ENCODE data around the gene NRDE2. TPM values are rescaled to one million over a fixed set of nuclear protein-coding genes. Genes with fewer than 3 reads are reported as not detected.
A peak's percentile ranks its signal among the peaks of the same experiment; 100 is the strongest.
"Not testable (repeated sequence)": the region's sequence is repeated elsewhere in the genome, so short reads cannot be mapped to it uniquely, and the experiment has no call there.

The NRDE2 gene
- total and polyA plus RNA-seq, 7 donors: 5.8 to 21.8 (median 11.0) TPM

DNA sequence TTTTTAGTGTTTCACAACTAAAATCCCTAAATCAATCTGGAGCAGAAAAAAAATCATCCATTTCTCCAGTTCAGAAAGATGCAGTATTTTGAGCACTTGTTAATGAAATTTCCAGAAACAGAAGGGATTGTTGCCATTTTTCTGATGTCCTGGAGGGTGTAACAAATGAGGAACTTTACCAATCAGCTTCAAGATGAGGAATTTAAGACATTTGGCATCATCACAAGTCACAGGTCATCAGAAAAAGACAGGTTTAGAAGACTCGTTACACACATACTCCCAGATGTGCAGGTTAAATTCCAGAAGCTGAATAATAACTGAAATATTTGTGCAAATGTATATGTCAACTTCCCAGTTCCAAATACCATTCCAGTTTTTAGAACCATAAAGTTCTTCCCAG is 75.9 kb downstream of the NRDE2 start:
- TF ChIP-seq, protein P1, sequence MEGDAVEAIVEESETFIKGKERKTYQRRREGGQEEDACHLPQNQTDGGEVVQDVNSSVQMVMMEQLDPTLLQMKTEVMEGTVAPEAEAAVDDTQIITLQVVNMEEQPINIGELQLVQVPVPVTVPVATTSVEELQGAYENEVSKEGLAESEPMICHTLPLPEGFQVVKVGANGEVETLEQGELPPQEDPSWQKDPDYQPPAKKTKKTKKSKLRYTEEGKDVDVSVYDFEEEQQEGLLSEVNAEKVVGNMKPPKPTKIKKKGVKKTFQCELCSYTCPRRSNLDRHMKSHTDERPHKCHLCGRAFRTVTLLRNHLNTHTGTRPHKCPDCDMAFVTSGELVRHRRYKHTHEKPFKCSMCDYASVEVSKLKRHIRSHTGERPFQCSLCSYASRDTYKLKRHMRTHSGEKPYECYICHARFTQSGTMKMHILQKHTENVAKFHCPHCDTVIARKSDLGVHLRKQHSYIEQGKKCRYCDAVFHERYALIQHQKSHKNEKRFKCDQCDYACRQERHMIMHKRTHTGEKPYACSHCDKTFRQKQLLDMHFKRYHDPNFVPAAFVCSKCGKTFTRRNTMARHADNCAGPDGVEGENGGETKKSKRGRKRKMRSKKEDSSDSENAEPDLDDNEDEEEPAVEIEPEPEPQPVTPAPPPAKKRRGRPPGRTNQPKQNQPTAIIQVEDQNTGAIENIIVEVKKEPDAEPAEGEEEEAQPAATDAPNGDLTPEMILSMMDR (IDR thresholded peaks at IDR 0.05): no peak
- Histone ChIP-seq H3K9me3 (no peaks in the 10 kb centered on the region), H3K27me3 (ENCODE audit: insufficient read depth in 3 of 3, low read length in 2 of 3) (peaks cover 0 to 8% (median 3%) of the 10 kb centered on the region in 3 donors), H3K4me1 (peaks cover 9% of the 10 kb centered on the region), H3K27ac (peak overlapping the region; percentile 96), H3K36me3 (ENCODE audit: insufficient read depth in 1 of 2, low read depth in 1 of 2) (peaks cover 2 to 26% of the 10 kb centered on the region in 2 donors), H3K4me3 (peak overlapping the region; percentile 96)
- intact Hi-C loops (cut with DNase I): no loop called here
- WGBS, 3 donors: 21 to 58% (median 35%) methylated on average over 1 of the region's 1 CpG
- DNase-seq: no peak
- no peak for ATAC-seq

DNA sequence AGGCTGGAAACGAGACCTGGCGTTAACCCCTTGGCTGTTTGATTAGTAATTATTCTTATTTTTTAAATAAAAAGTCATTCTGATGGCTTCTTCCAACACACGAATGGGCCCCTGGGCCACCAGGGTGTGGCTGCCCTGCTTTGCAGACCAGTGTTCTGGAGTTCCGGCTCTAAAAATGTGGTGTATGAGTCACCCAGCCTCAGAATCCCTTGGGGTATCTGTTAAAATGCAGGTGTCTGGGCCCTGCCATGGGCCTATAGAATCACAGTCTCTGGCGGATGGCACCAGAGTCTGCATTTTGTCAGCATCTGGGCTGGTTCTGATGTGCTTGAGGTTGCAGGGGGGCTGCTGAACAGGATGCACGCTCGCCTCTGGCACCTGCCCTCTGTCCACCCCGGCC is 77.9 kb downstream of the NRDE2 start:
- intact Hi-C loops (cut with DNase I): no loop called here
- H3K9me3 ChIP-seq: no peaks in the 10 kb centered on the region
- peaks cover 0 to 8% (median 3%) of the 10 kb centered on the region in 3 donors for H3K27me3 ChIP-seq (ENCODE audit: insufficient read depth in 3 of 3, low read length in 2 of 3)
- TF ChIP-seq, protein P1 (IDR thresholded peaks at IDR 0.05): no peak
- ATAC-seq (no peak), DNase-seq (no peak)
- no peak overlapping the region for H3K4me3 ChIP-seq
- peaks cover 9% of the 10 kb centered on the region for H3K4me1 ChIP-seq
- no peak overlapping the region for H3K27ac ChIP-seq
- peaks cover 2 to 5% of the 10 kb centered on the region in 2 donors for H3K36me3 ChIP-seq (ENCODE audit: insufficient read depth in 1 of 2, low read depth in 1 of 2)
- 86 to 89% (median 87%) methylated on average over 8 of the region's 8 CpGs for WGBS, 3 donors

- TF ChIP-seq, protein P1 (IDR thresholded peaks at IDR 0.05): no peak
- Histone ChIP-seq H3K27ac (no peak overlapping the region), H3K9me3 (no peaks in the 10 kb centered on the region), H3K27me3 (ENCODE audit: insufficient read depth in 3 of 3, low read length in 2 of 3) (peaks cover 0 to 8% (median 0%) of the 10 kb centered on the region in 3 donors), H3K4me1 (no peaks in the 10 kb centered on the region), H3K4me3 (no peak overlapping the region), H3K36me3 (ENCODE audit: insufficient read depth in 1 of 2, low read depth in 1 of 2) (no peaks in the 10 kb centered on the region)
- intact Hi-C loops (cut with DNase I): no loop called here
- WGBS, 3 donors: 65 to 73% (median 72%) methylated on average over 2 of the region's 2 CpGs
- DNase-seq (no peak), ATAC-seq (no peak)
These were observed 83.1 kb downstream of the NRDE2 start for GRCh38 chr14:90248594-90248993.

- WGBS, 3 donors: 84 to 90% (median 87%) methylated on average over 10 of the region's 10 CpGs
- H3K27ac ChIP-seq; H3K27me3 ChIP-seq (ENCODE audit: insufficient read depth in 3 of 3, low read length in 2 of 3); H3K9me3 ChIP-seq; H3K36me3 ChIP-seq (ENCODE audit: insufficient read depth in 1 of 2, low read depth in 1 of 2); intact Hi-C loops (cut with DNase I); H3K4me3 ChIP-seq; ATAC-seq; H3K4me1 ChIP-seq; DNase-seq: not testable (repeated sequence)
These were observed 84.3 kb downstream of the NRDE2 start for GRCh38 chr14:90247441-90247840.

- WGBS, 3 donors: 64 to 83% (median 79%) methylated on average over 4 of the region's 4 CpGs
- Histone ChIP-seq H3K27me3 (ENCODE audit: insufficient read depth in 3 of 3, low read length in 2 of 3) (no peaks in the 10 kb centered on the region), H3K4me3 (no peak overlapping the region), H3K36me3 (ENCODE audit: insufficient read depth in 1 of 2, low read depth in 1 of 2) (no peaks in the 10 kb centered on the region), H3K4me1 (no peaks in the 10 kb centered on the region), H3K9me3 (peaks cover 4% of the 10 kb centered on the region), H3K27ac (no peak overlapping the region)
- DNase-seq: no peak
- no peak for ATAC-seq
- intact Hi-C loops (cut with DNase I): no loop called here
- TF ChIP-seq, protein P1 (IDR thresholded peaks at IDR 0.05): no peak
These were observed 84.8 kb downstream of the NRDE2 start for GRCh38 chr14:90246936-90247335.

Measured in psoas muscle (tissue), 8 donors.